Stimulated activated CD4-positive, alpha-beta T cell treated with anti-CD3 and anti-CD28 coated beads, Interleukin-2, amount 100 ng/mL, for 48 hours (primary cell): ENCODE results near the gene COL4A6.

ENCODE experiments used
- DNase-seq, 2 donors: peaks; one replicate each; pipeline ENCODE4 v3.0.0-alpha.2; 2020

Gene COL4A6

GRCh38 chrX:108148524-108148923 is 289.7 kb downstream of the COL4A6 start:
- DNase-seq = no peak

GRCh38 chrX:108138814-108139702 is 299.2 kb downstream of the COL4A6 start:
- no peak for DNase-seq

GRCh38 chrX:108134724-108135123 is 303.5 kb downstream of the COL4A6 start:
- no peak for DNase-seq

- no peak for DNase-seq
Observed at GRCh38 chrX:108132876-108133275, 305.3 kb downstream of the COL4A6 start.

GRCh38 chrX:108132034-108132433 is 306.2 kb downstream of the COL4A6 start:
- no peak for DNase-seq

- DNase-seq = no peak
Observed at GRCh38 chrX:108131471-108131870, 306.8 kb downstream of the COL4A6 start.

GRCh38 chrX:108130889-108131288 is 307.3 kb downstream of the COL4A6 start:
- DNase-seq = no peak

GRCh38 chrX:108127152-108127551 is 311.1 kb downstream of the COL4A6 start:
- no peak for DNase-seq

- DNase-seq = no peak
Observed at GRCh38 chrX:108126661-108127060, 311.6 kb downstream of the COL4A6 start.

GRCh38 chrX:108123591-108124366 is 314.4 kb downstream of the COL4A6 start:
- DNase-seq = no peak

GRCh38 chrX:108122748-108123147 is 315.5 kb downstream of the COL4A6 start:
- no peak for DNase-seq

GRCh38 chrX:108121291-108121690 is 316.9 kb downstream of the COL4A6 start:
- no peak for DNase-seq

GRCh38 chrX:108117988-108118387 is 320.2 kb downstream of the COL4A6 start:
- no peak for DNase-seq

- no peak for DNase-seq
Observed at GRCh38 chrX:108114541-108114940, 323.7 kb downstream of the COL4A6 start.
